ENCODE data around the gene SEMA4C. TPM values are rescaled to one million over a fixed set of nuclear protein-coding genes. Genes with fewer than 3 reads are reported as not detected.

SEMA4C gene
- total and polyA plus RNA-seq, 11 donors: 11.7 to 29.6 (median 20.6) TPM

DNA sequence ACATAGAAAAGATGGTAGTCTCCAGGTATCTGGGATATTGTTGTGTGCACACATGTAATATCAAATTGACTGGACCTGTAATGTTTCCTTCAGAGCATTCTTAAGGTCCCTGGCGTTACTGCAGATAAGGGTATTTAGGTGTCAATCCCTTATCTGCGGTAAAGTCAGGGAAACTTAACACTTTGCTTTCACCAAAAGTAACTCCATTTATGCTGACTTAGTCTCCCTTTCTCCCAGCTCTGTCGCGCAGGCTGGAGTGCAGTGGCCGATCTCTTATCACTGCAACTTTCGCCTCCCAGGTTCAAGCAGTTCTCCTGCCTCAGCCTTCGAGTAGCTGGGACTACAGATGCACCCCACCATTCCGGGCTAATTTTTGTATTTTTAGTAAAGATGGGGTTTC lies 52.0 kb downstream of the SEMA4C start:
- intact Hi-C loops (cut with DNase I): loop anchor here in 2 of 10 donors (10.0 kb wide), 2 partner anchors 183 to 283 kb away; partner anchors contain the start of genes ARID5A (in 1 of the 2) and KANSL3 (in 1 of the 2)
- H3K36me3 ChIP-seq: peaks cover 0 to 17% (median 5%) of the 10 kb centered on the region in 9 donors
- H3K27ac ChIP-seq: no peak overlapping the region
- DNase-seq (no peak), ATAC-seq (no peak)
- no peaks in the 10 kb centered on the region for H3K27me3 ChIP-seq
- WGBS, 4 donors: 65 to 78% (median 70%) methylated on average over 8 of the region's 8 CpGs
- H3K9me3 ChIP-seq: no peaks in the 10 kb centered on the region
- H3K4me1 ChIP-seq: peaks cover 3 to 64% (median 51%) of the 10 kb centered on the region in 12 donors
- TF ChIP-seq CTCF (IDR thresholded peaks at IDR 0.05) (no peak), POLR2A (IDR thresholded peaks at IDR 0.05) (no peak)
- peak overlapping the region in 9 of 12 donors; percentile 53 to 98 (median 84) for H3K4me3 ChIP-seq

- Histone ChIP-seq H3K27me3 (no peaks in the 10 kb centered on the region), H3K4me1 (peaks cover 3 to 69% (median 52%) of the 10 kb centered on the region in 12 donors), H3K36me3 (peaks cover 0 to 15% (median 3%) of the 10 kb centered on the region in 9 donors), H3K9me3 (no peaks in the 10 kb centered on the region), H3K27ac (peak overlapping the region in 8 of 12 donors; percentile 20 to 99 (median 92)), H3K4me3 (peak overlapping the region; percentile 23 to 98 (median 82))
- TF ChIP-seq CTCF (IDR thresholded peaks at IDR 0.05): peak in 1 of 12 donors; percentile 6
- no peak for TF ChIP-seq POLR2A (IDR thresholded peaks at IDR 0.05)
- peak in 1 of 4 donors; percentile 35 for ATAC-seq
- DNase-seq: no peak
- intact Hi-C loops (cut with DNase I): loop anchor here in 2 of 10 donors (10.0 kb wide), 2 partner anchors 182 to 282 kb away; partner anchors contain the start of genes ARID5A (in 1 of the 2) and KANSL3 (in 1 of the 2)
- 2 to 12% (median 4%) methylated on average over 27 to 89 of the region's 89 CpGs for WGBS, 4 donors
These were observed 52.8 kb downstream of the SEMA4C start for GRCh38 chr2:96816836-96817702.

DNA sequence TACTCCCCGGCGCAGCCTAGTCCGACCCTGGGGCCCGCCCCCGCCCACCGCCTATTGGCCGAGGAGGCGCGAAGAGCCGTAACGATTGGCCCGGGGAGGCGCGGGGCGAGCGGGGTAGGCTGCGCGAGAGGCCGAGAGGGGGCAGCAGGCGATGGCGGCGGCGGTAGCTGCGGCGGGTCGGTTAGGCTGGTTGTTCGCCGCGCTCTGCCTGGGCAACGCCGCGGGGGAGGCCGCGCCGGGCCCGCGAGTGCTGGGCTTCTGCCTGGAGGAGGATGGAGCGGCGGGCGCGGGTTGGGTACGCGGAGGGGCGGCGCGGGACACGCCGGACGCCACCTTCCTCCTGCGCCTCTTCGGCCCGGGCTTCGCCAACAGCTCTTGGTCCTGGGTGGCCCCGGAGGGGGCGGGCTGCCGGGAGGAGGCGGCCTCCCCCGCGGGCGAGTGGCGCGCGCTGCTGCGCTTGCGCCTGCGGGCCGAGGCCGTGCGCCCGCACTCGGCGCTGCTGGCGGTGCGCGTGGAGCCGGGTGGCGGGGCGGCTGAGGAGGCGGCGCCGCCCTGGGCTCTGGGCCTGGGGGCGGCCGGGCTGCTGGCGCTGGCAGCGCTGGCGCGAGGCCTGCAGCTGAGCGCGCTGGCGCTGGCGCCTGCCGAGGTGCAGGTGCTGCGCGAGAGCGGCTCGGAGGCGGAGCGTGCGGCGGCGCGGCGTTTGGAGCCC lies 53.6 kb downstream of the SEMA4C start, which contains the start of gene CNNM3:
CNNM3 (plus strand) TSS at position 142 of the 709 bp plus-strand sequence; CDS start at position 152, 10 bp downstream.
- no peaks in the 10 kb centered on the region for H3K9me3 ChIP-seq
- DNase-seq (peak; percentile 97 to 99 (median 98)), ATAC-seq (peak; percentile 91 to 95 (median 94))
- intact Hi-C loops (cut with DNase I): loop anchor here in 2 of 10 donors (10.0 kb wide), 2 partner anchors 181 to 281 kb away; partner anchors contain the start of genes ARID5A (in 1 of the 2) and KANSL3 (in 1 of the 2)
- H3K27me3 ChIP-seq: no peaks in the 10 kb centered on the region
- H3K4me3 ChIP-seq: peak within 1 kb of the TSS; percentile 61 to 98 (median 82)
- peak within 1 kb of the TSS; percentile 90 to 99 (median 97) for H3K27ac ChIP-seq
- H3K36me3 ChIP-seq: peaks cover 0 to 15% (median 3%) of the 10 kb centered on the region in 9 donors
- TF ChIP-seq CTCF (IDR thresholded peaks at IDR 0.05) (peak; percentile 56 to 91 (median 72)), POLR2A (IDR thresholded peaks at IDR 0.05) (peak in 1 of 2 donors; percentile 90)
- peaks cover 3 to 70% (median 60%) of the 10 kb centered on the region in 12 donors for H3K4me1 ChIP-seq
- WGBS, 4 donors: 0% methylated on average over 2 to 103 of the region's 103 CpGs

All from heart left ventricle (tissue), 16 donors.